DOHH2 (cell line): Measurements from ENCODE around the gene SLBP.

ENCODE experiments used
- H3F3A ChIP-seq: fragments of 200-600 bp; sonication (generic), shearing (Covaris generic); 2 replicates; pipeline ENCODE4 v1.6.0; 2016; ENCODE audit warnings: antibody characterized with exemption, mild to moderate bottlenecking; ENCODE audit not compliant: control insufficient read depth, insufficient read depth
- H3K27ac ChIP-seq: fragments of 200-600 bp; sonication (generic); 2 replicates; pipeline ENCODE4 v1.5.1; 2014; ENCODE audit warnings: low read depth, mild to moderate bottlenecking, low read length, moderate library complexity
- H3K27me3 ChIP-seq: fragments of 200-600 bp; sonication (generic); 2 replicates; pipeline ENCODE4 v1.6.1; 2014; ENCODE audit warnings: mild to moderate bottlenecking, low read length, mixed read lengths; ENCODE audit not compliant: control insufficient read depth
- H3K36me3 ChIP-seq: fragments of 200-600 bp; sonication (generic); 2 replicates; pipeline ENCODE4 v1.6.1; 2014; ENCODE audit warnings: mild to moderate bottlenecking, low read length, moderate library complexity, mixed read lengths; ENCODE audit not compliant: control insufficient read depth
- H3K4me1 ChIP-seq: fragments of 200-600 bp; sonication (generic); 2 replicates; pipeline ENCODE4 v1.6.1; 2014; ENCODE audit warnings: mild to moderate bottlenecking, low read length, mixed read lengths; ENCODE audit not compliant: control insufficient read depth
- H3K4me2 ChIP-seq: fragments of 200-600 bp; sonication (generic); 2 replicates; pipeline ENCODE4 v1.6.0; 2014; ENCODE audit warnings: mild to moderate bottlenecking, low read length, moderate library complexity
- H3K4me3 ChIP-seq: fragments of 200-600 bp; sonication (generic); 2 replicates; pipeline ENCODE4 v1.5.1; 2014; ENCODE audit warnings: mild to moderate bottlenecking, low read length, mixed read lengths
- H3K79me2 ChIP-seq: fragments of 200-600 bp; sonication (generic); 2 replicates; pipeline ENCODE4 v1.6.1; 2014; ENCODE audit warnings: mild to moderate bottlenecking, low read length, mixed read lengths; ENCODE audit not compliant: control insufficient read depth
- H3K9me2 ChIP-seq: fragments of 200-600 bp; sonication (generic); replicated peaks from 2 replicates; pipeline ENCODE4 v1.6.1; 2014; ENCODE audit warnings: mild to moderate bottlenecking, low read length, mixed read lengths; ENCODE audit not compliant: control insufficient read depth
- H3K9me3 ChIP-seq: fragments of 200-600 bp; sonication (generic); 2 replicates; pipeline ENCODE4 v1.6.1; 2014; ENCODE audit warnings: antibody characterized with exemption, low read length, mixed read lengths; ENCODE audit not compliant: control insufficient read depth, insufficient read depth
- H4K20me1 ChIP-seq: fragments of 200-600 bp; sonication (generic); 2 replicates; pipeline ENCODE4 v1.6.0; 2014; ENCODE audit warnings: low read depth, mild to moderate bottlenecking, antibody characterized with exemption, low read length, moderate library complexity; ENCODE audit not compliant: control insufficient read depth, insufficient read depth
- CTCF ChIP-seq: fragments of 200-600 bp; sonication (generic); IDR thresholded peaks from one replicate; pipeline ENCODE4 v1.5.1; 2014; ENCODE audit warnings: antibody characterized with exemption, mild to moderate bottlenecking, low read depth, low read length; ENCODE audit not compliant: poor library complexity, severe bottlenecking
- EZH2phosphoT487 ChIP-seq: fragments of 200-600 bp; sonication (generic); IDR thresholded peaks from 2 replicates; pipeline ENCODE4 v1.6.1; 2017; ENCODE audit warnings: borderline replicate concordance, mild to moderate bottlenecking, antibody characterized with exemption, low read length, moderate library complexity, mixed read lengths

The SLBP gene

GRCh38 chr4:1723131-1723801 is 11.1 kb upstream of the SLBP start:
- Histone ChIP-seq H3K36me3 (peaks cover 78% of the 10 kb centered on the region), H3K27ac (peak overlapping the region; percentile 95), H3F3A (peaks cover 31% of the 10 kb centered on the region), H3K4me2 (peak overlapping the region; percentile 88), H3K4me1 (peaks cover 59% of the 10 kb centered on the region), H4K20me1 (peaks cover 38% of the 10 kb centered on the region), H3K4me3 (peak overlapping the region; percentile 79), H3K27me3 (no peaks in the 10 kb centered on the region), H3K79me2 (peaks cover 89% of the 10 kb centered on the region), H3K9me3 (no peaks in the 10 kb centered on the region), H3K9me2 (no peaks in the 10 kb centered on the region)
- TF ChIP-seq CTCF, result no peak
- TF ChIP-seq EZH2phosphoT487, result no peak

GRCh38 chr4:1722551-1723118 is 10.5 kb upstream of the SLBP start:
- H3F3A ChIP-seq, result peaks cover 31% of the 10 kb centered on the region
- H3K27ac ChIP-seq, result peak overlapping the region; percentile 95
- peaks cover 89% of the 10 kb centered on the region for H3K79me2 ChIP-seq
- H3K9me3 ChIP-seq, result no peaks in the 10 kb centered on the region
- peaks cover 78% of the 10 kb centered on the region for H3K36me3 ChIP-seq
- peak overlapping the region; percentile 88 for H3K4me2 ChIP-seq
- TF ChIP-seq EZH2phosphoT487 (no peak), CTCF (peak; percentile 23)
- no peaks in the 10 kb centered on the region for H3K27me3 ChIP-seq
- H3K9me2 ChIP-seq, result no peaks in the 10 kb centered on the region
- peaks cover 32% of the 10 kb centered on the region for H4K20me1 ChIP-seq
- peaks cover 65% of the 10 kb centered on the region for H3K4me1 ChIP-seq
- H3K4me3 ChIP-seq, result peak overlapping the region; percentile 79

GRCh38 chr4:1721666-1722550 is 9.8 kb upstream of the SLBP start:
- H3K36me3 ChIP-seq, result peaks cover 78% of the 10 kb centered on the region
- peak overlapping the region; percentile 88 for H3K4me2 ChIP-seq
- H4K20me1 ChIP-seq, result peaks cover 31% of the 10 kb centered on the region
- peak overlapping the region; percentile 79 for H3K4me3 ChIP-seq
- peak overlapping the region; percentile 95 for H3K27ac ChIP-seq
- peaks cover 31% of the 10 kb centered on the region for H3F3A ChIP-seq
- no peaks in the 10 kb centered on the region for H3K9me2 ChIP-seq
- peaks cover 89% of the 10 kb centered on the region for H3K79me2 ChIP-seq
- peaks cover 72% of the 10 kb centered on the region for H3K4me1 ChIP-seq
- no peaks in the 10 kb centered on the region for H3K27me3 ChIP-seq
- TF ChIP-seq CTCF (no peak), EZH2phosphoT487 (no peak)
- no peaks in the 10 kb centered on the region for H3K9me3 ChIP-seq
